OCI-LY3 (cell line): ENCODE measurements around the gene MYL2.

Experiments
- EZH2phosphoT487 ChIP-seq: fragments of 200-600 bp; shearing (Covaris generic); IDR thresholded peaks from 2 replicates; pipeline ENCODE4 v1.6.1; 2018; ENCODE audit warnings: antibody characterized with exemption, mixed run types, low read depth
- TF ChIP-seq, protein P1 (sequence below): fragments of 200-600, 300-600 bp; sonication (generic); IDR thresholded peaks from 2 replicates; pipeline ENCODE4 v1.5.1; 2014; ENCODE audit warnings: antibody characterized with exemption, low read length, low read depth

DNA sequence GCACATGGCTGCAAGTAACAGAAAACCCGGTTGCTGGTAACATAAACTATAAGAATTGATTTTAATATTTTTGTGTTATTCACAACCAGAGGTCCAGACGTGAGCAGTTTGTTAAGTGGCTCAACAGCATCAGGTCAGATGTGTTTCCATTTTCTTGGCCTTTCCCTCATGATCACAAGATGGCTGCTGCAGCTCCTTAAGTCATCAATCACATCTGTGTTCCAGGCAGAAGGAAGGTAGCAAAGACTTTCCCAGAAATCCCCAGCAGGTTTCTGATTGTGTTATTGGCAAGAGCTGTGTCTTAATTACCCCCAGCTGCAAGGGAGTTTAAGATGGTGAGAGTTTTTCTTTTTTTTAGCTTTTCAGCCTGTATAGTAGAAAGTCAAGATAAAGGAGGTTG is 40.4 kb upstream of the MYL2 start:
- TF ChIP-seq, protein P1, sequence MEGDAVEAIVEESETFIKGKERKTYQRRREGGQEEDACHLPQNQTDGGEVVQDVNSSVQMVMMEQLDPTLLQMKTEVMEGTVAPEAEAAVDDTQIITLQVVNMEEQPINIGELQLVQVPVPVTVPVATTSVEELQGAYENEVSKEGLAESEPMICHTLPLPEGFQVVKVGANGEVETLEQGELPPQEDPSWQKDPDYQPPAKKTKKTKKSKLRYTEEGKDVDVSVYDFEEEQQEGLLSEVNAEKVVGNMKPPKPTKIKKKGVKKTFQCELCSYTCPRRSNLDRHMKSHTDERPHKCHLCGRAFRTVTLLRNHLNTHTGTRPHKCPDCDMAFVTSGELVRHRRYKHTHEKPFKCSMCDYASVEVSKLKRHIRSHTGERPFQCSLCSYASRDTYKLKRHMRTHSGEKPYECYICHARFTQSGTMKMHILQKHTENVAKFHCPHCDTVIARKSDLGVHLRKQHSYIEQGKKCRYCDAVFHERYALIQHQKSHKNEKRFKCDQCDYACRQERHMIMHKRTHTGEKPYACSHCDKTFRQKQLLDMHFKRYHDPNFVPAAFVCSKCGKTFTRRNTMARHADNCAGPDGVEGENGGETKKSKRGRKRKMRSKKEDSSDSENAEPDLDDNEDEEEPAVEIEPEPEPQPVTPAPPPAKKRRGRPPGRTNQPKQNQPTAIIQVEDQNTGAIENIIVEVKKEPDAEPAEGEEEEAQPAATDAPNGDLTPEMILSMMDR, result no peak
- no peak for TF ChIP-seq EZH2phosphoT487
